A673 (cell line): Measurements from ENCODE around the gene F2.

Source experiments
- CTCF ChIP-seq: fragments of 300-800, 200-600 bp; sonication (generic); conservative IDR thresholded peaks from 2 replicates; pipeline ENCODE4 v1.5.1; 2017; ENCODE audit warnings: low read depth, mild to moderate bottlenecking, antibody characterized with exemption, low read length, moderate library complexity, mixed read lengths
- EZH2 ChIP-seq: fragments of 200-600 bp; sonication (generic); IDR thresholded peaks from 2 replicates; pipeline ENCODE4 v1.6.1; 2017; ENCODE audit warnings: borderline replicate concordance, low read depth, mild to moderate bottlenecking, mixed read lengths, antibody characterized with exemption, low read length; ENCODE audit not compliant: poor library complexity, severe bottlenecking

DNA sequence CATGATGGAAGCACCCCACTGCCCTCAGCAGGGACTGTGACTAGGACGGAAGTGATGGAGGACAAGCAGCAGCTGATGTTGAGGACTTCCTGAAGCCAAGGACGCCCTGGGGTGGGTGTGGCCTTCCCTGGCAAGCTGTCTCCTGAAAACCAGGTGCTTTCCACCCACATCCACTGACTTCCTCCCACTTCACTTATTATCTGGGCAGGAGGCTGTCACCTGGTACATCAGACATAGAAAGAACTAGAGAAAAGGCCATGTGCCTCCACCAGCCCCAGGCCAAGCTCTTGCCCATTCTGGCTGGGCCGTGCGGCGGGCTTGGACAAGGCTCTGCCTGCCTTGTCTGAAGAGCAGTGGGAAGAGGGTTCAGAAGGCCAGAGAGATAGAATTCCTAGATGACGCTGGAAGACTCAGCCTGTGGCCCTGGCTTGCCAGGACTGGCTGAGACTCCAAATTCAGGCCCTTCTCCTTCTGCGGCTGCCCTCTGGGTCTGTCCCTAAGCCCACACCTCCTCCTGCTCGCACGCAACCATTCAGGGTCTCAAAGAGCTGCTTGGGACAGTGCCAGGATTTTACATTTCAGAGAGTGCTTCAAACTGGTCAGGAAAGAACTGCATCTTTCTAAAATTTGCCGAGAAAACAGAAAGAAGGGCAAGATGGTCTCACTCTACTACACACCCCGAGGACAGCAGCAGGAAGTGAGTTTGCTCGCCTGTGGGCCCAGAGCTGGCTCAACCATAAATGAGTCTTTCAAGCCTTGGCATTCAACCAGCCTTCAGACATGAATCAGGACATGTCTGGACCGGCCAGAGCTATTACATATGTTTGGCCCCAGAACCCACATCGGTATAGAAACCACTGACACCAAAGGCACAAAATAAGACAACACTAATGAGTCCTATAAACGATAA lies 31.9 kb upstream of the F2 start:
- no peak for TF ChIP-seq CTCF
- no peak for TF ChIP-seq EZH2
